Ascending aorta (tissue), 2 donors: ENCODE measurements around the gene KLRC4. TPM values are rescaled to one million over a fixed set of nuclear protein-coding genes. Genes with fewer than 3 reads are reported as not detected.

Experiments
- DNase-seq, 2 donors: peaks; one replicate each; pipeline ENCODE4 v3.0.0-alpha.2; 2019; ENCODE audit warnings: low spot score in 2 of 2
- H3K27ac ChIP-seq, 2 donors: fragments of 200-600 bp; sonication (generic); one replicate each; pipeline ENCODE4 v1.5.1; 2016 to 2017; ENCODE audit warnings: mild to moderate bottlenecking in 1 of 2
- H3K27me3 ChIP-seq: fragments of 200-600 bp; sonication (generic); one replicate; pipeline ENCODE4 v1.5.1; 2017
- H3K36me3 ChIP-seq, 2 donors: fragments of 200-600 bp; sonication (generic); one replicate each; pipeline ENCODE4 v1.5.1; 2016
- H3K4me1 ChIP-seq, 2 donors: fragments of 200-600 bp; sonication (generic); one replicate each; pipeline ENCODE4 v1.5.1; 2016 to 2017; ENCODE audit warnings: mild to moderate bottlenecking in 1 of 2
- H3K4me3 ChIP-seq, 2 donors: fragments of 200-600 bp; sonication (generic); one replicate each; pipeline ENCODE4 v1.5.1; 2016 to 2017; ENCODE audit warnings: mild to moderate bottlenecking in 1 of 2
- H3K9me3 ChIP-seq, 2 donors: fragments of 200-600 bp; sonication (generic); one replicate each; pipeline ENCODE4 v1.5.1; 2016
- CTCF ChIP-seq, 3 experiments: fragments of 200-600 bp in 2 of 3; fragments of 450-650 bp in 1 of 3; sonication (generic) in 2 of 3; IDR thresholded peaks; one replicate each; pipeline ENCODE4 v1.5.1; 2016 to 2019; ENCODE audit warnings: antibody characterized with exemption in 3 of 3, mild to moderate bottlenecking in 1 of 3, moderate library complexity in 1 of 3
- intact Hi-C: fragments of 100-400 bp; cut with DNase I; formaldehyde crosslinking; loops from one replicate; pipeline ENCODE4 v1.15.1; 2023
- total RNA-seq: library from RNA; depleted of rRNA; stranded (reverse); fragments of >200 nt; gene quantifications from one replicate; pipeline ENCODE4 v1.1.0, GENCODE V29; 2016

Gene KLRC4
- total RNA-seq, 1 donor from 2014 or later = not detected

- Histone ChIP-seq H3K4me3 (no peak overlapping the region), H3K36me3 (no peaks in the 10 kb centered on the region), H3K27me3 (no peaks in the 10 kb centered on the region), H3K9me3 (no peaks in the 10 kb centered on the region), H3K4me1 (no peaks in the 10 kb centered on the region), H3K27ac (no peak overlapping the region)
- TF ChIP-seq CTCF (IDR thresholded peaks at IDR 0.05) = no peak
- DNase-seq = no peak
- intact Hi-C loops = no loop called here
Observed at GRCh38 chr12:10408842-10409241, 715 bp downstream of the KLRC4 start.

- intact Hi-C loops = no loop called here
- H3K27ac ChIP-seq = no peak overlapping the region
- no peaks in the 10 kb centered on the region for H3K9me3 ChIP-seq
- no peak overlapping the region for H3K4me3 ChIP-seq
- no peak for TF ChIP-seq CTCF (IDR thresholded peaks at IDR 0.05)
- DNase-seq = peak in 1 of 2 donors; percentile 25
- H3K27me3 ChIP-seq = no peaks in the 10 kb centered on the region
- no peaks in the 10 kb centered on the region for H3K36me3 ChIP-seq
- no peaks in the 10 kb centered on the region for H3K4me1 ChIP-seq
Observed at GRCh38 chr12:10406725-10407124, 2.8 kb downstream of the KLRC4 start.

- no peak overlapping the region for H3K4me3 ChIP-seq
- H3K27ac ChIP-seq = no peak overlapping the region
- no peaks in the 10 kb centered on the region for H3K9me3 ChIP-seq
- intact Hi-C loops = no loop called here
- H3K27me3 ChIP-seq = no peaks in the 10 kb centered on the region
- H3K4me1 ChIP-seq = no peaks in the 10 kb centered on the region
- no peaks in the 10 kb centered on the region for H3K36me3 ChIP-seq
- TF ChIP-seq CTCF (IDR thresholded peaks at IDR 0.05) = no peak
- no peak for DNase-seq
Observed at GRCh38 chr12:10405294-10405693, 4.3 kb downstream of the KLRC4 start.

GRCh38 chr12:10404798-10405197, 4.8 kb downstream of the KLRC4 start:
- H3K36me3 ChIP-seq = no peaks in the 10 kb centered on the region
- no peak for DNase-seq
- H3K27ac ChIP-seq = no peak overlapping the region
- H3K4me3 ChIP-seq = no peak overlapping the region
- H3K27me3 ChIP-seq = no peaks in the 10 kb centered on the region
- no peak for TF ChIP-seq CTCF (IDR thresholded peaks at IDR 0.05)
- intact Hi-C loops = no loop called here
- H3K4me1 ChIP-seq = no peaks in the 10 kb centered on the region
- no peaks in the 10 kb centered on the region for H3K9me3 ChIP-seq

- H3K4me1 ChIP-seq = no peaks in the 10 kb centered on the region
- no peak overlapping the region for H3K4me3 ChIP-seq
- intact Hi-C loops = no loop called here
- no peak for DNase-seq
- no peak for TF ChIP-seq CTCF (IDR thresholded peaks at IDR 0.05)
- no peaks in the 10 kb centered on the region for H3K9me3 ChIP-seq
- no peaks in the 10 kb centered on the region for H3K27me3 ChIP-seq
- H3K27ac ChIP-seq = no peak overlapping the region
- no peaks in the 10 kb centered on the region for H3K36me3 ChIP-seq
Observed at GRCh38 chr12:10400829-10401228, 8.7 kb downstream of the KLRC4 start.

- no peaks in the 10 kb centered on the region for H3K36me3 ChIP-seq
- H3K27me3 ChIP-seq = no peaks in the 10 kb centered on the region
- DNase-seq = no peak
- no peaks in the 10 kb centered on the region for H3K4me1 ChIP-seq
- no peak overlapping the region for H3K4me3 ChIP-seq
- no peaks in the 10 kb centered on the region for H3K9me3 ChIP-seq
- intact Hi-C loops = no loop called here
- H3K27ac ChIP-seq = no peak overlapping the region
- TF ChIP-seq CTCF (IDR thresholded peaks at IDR 0.05) = no peak
Observed at GRCh38 chr12:10398168-10398567, 11.4 kb downstream of the KLRC4 start.
